Measurements from ENCODE around the gene C6orf120. TPM values are rescaled to one million over a fixed set of nuclear protein-coding genes. Genes with fewer than 3 reads are reported as not detected.

Gene C6orf120
- total and polyA plus RNA-seq, 9 of the 15 experiments (the other 6 are each of a cell fraction or from before 2014, with no cell fraction given): 7.7 to 44.9 (median 34.8) TPM

DNA sequence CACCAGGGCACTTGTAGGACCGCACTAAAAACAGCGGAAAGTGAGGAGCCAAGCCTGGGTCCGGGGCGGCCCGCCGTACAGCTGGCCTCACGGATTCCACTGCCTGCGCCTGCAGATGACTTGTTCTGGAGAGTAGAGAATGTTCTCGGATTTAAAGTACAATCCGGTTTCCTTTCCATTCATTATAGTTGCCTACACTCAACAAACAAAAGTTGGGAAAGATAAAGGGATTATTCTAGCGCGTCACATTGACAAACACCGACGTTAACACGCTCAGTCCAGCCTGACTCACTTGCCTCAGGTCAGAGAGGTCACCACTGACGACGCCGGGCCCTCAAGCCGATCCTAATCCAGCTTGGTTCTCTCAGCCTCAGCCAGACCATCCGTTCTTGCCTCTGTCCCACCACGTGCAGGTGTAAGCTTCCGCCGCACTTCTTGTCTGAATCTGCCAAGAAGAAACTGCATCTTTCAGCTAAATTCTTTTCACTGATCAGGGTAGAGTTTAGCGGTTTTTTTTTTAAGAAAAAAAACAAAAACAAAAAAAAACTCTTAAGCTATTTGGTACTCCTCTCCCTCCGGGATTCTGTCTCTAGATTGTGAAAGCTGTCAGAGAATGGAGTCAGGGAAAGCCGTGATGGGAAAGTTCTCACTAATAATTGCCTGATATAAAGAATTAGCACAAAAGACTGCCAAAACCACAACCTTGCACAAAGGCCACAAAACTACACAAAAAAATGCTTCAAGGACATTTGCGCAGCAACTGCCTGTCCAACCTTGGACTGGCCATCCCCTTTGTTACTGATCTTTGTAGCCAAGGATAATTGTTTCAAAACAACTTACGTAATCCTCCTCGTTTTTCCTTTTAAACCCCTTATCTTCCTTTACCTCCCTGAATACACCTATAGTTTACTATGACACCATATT is 23.5 kb downstream of the C6orf120 start (continued):
- TF ChIP-seq, protein P1, sequence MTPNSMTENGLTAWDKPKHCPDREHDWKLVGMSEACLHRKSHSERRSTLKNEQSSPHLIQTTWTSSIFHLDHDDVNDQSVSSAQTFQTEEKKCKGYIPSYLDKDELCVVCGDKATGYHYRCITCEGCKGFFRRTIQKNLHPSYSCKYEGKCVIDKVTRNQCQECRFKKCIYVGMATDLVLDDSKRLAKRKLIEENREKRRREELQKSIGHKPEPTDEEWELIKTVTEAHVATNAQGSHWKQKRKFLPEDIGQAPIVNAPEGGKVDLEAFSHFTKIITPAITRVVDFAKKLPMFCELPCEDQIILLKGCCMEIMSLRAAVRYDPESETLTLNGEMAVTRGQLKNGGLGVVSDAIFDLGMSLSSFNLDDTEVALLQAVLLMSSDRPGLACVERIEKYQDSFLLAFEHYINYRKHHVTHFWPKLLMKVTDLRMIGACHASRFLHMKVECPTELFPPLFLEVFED (CRISPR knock-in tag; conservative IDR thresholded peaks at IDR 0.05): no peak
- TF ChIP-seq SMAD2 (IDR thresholded peaks at IDR 0.05; ENCODE audit: low read depth, low read length) (no peak), HNRNPK (IDR thresholded peaks at IDR 0.05; ENCODE audit: low read depth, low read length, poor library complexity, severe bottlenecking) (no peak), GTF2F1 (IDR thresholded peaks at IDR 0.05; ENCODE audit: low read depth, low read length) (no peak), XRCC4 (IDR thresholded peaks at IDR 0.05; ENCODE audit: extremely low read depth, insufficient read depth, insufficient read length) (no peak), CAMTA2 (CRISPR knock-in tag; conservative IDR thresholded peaks at IDR 0.05) (no peak), U2AF2 (optimal IDR thresholded peaks at IDR 0.05; ENCODE audit: low read depth, low read length) (no peak), ZNF57 (CRISPR knock-in tag; IDR thresholded peaks at IDR 0.05) (no peak; the same call in 1 of the 2 replicates), SNRNP70 (optimal IDR thresholded peaks at IDR 0.05; ENCODE audit: low read depth, low read length) (no peak), GATAD2B (IDR thresholded peaks at IDR 0.05; ENCODE audit: borderline replicate concordance) (no peak), DMBX1 (CRISPR knock-in tag; IDR thresholded peaks at IDR 0.05; ENCODE audit: borderline replicate concordance) (no peak), MNT (conservative IDR thresholded peaks at IDR 0.05) (peak; percentile 61 to 71)
- TF ChIP-seq, protein P2, sequence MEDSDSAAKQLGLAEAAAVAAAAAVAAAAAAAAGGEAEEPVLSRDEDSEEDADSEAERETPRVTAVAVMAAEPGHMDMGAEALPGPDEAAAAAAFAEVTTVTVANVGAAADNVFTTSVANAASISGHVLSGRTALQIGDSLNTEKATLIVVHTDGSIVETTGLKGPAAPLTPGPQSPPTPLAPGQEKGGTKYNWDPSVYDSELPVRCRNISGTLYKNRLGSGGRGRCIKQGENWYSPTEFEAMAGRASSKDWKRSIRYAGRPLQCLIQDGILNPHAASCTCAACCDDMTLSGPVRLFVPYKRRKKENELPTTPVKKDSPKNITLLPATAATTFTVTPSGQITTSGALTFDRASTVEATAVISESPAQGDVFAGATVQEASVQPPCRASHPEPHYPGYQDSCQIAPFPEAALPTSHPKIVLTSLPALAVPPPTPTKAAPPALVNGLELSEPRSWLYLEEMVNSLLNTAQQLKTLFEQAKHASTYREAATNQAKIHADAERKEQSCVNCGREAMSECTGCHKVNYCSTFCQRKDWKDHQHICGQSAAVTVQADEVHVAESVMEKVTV (CRISPR knock-in tag; IDR thresholded peaks at IDR 0.05): no peak
- TF ChIP-seq, protein P3, sequence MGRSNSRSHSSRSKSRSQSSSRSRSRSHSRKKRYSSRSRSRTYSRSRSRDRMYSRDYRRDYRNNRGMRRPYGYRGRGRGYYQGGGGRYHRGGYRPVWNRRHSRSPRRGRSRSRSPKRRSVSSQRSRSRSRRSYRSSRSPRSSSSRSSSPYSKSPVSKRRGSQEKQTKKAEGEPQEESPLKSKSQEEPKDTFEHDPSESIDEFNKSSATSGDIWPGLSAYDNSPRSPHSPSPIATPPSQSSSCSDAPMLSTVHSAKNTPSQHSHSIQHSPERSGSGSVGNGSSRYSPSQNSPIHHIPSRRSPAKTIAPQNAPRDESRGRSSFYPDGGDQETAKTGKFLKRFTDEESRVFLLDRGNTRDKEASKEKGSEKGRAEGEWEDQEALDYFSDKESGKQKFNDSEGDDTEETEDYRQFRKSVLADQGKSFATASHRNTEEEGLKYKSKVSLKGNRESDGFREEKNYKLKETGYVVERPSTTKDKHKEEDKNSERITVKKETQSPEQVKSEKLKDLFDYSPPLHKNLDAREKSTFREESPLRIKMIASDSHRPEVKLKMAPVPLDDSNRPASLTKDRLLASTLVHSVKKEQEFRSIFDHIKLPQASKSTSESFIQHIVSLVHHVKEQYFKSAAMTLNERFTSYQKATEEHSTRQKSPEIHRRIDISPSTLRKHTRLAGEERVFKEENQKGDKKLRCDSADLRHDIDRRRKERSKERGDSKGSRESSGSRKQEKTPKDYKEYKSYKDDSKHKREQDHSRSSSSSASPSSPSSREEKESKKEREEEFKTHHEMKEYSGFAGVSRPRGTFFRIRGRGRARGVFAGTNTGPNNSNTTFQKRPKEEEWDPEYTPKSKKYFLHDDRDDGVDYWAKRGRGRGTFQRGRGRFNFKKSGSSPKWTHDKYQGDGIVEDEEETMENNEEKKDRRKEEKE (IDR thresholded peaks at IDR 0.05; ENCODE audit: borderline replicate concordance in 1 of 2, control insufficient read depth in 1 of 2, low read depth in 2 of 2, low read length in 1 of 2): no peak
- TF ChIP-seq, protein P4, sequence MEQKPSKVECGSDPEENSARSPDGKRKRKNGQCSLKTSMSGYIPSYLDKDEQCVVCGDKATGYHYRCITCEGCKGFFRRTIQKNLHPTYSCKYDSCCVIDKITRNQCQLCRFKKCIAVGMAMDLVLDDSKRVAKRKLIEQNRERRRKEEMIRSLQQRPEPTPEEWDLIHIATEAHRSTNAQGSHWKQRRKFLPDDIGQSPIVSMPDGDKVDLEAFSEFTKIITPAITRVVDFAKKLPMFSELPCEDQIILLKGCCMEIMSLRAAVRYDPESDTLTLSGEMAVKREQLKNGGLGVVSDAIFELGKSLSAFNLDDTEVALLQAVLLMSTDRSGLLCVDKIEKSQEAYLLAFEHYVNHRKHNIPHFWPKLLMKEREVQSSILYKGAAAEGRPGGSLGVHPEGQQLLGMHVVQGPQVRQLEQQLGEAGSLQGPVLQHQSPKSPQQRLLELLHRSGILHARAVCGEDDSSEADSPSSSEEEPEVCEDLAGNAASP (IDR thresholded peaks at IDR 0.05): no peak

All from K562 (cell line).